H1 (cell line): Measurements from ENCODE around the gene TMEM220. TPM values are rescaled to one million over a fixed set of nuclear protein-coding genes. Genes with fewer than 3 reads are reported as not detected.

Source experiments
- CTCF ChIA-PET: fragments of 300-600 bp; sonication (Branson Sonifier 250); formaldehyde crosslinking; loops from one replicate; lab custom pipeline; 2021; ENCODE audit not compliant: partially characterized antibody; lab: Charles Lee
- POLR2A ChIA-PET: fragments of 300-600 bp; sonication (Branson Sonifier 250); formaldehyde crosslinking; loops from one replicate; lab custom pipeline; 2021; ENCODE audit warnings: inconsistent platforms; ENCODE audit not compliant: partially characterized antibody; lab: Charles Lee
- DNase-seq, 2 experiments: peaks; one replicate each; pipeline versions ENCODE4 v3.0.0 to v3.0.0-alpha.2; 2010 to 2022; ENCODE audit warnings: low spot score in 2 of 2, low read depth in 1 of 2, mixed read lengths in 1 of 2
- FAIRE-seq: peaks from 2 replicates; lab custom pipeline; 2011; peaks lifted over from hg19 to GRCh38; lab: Jason Lieb, UNC
- H2AFZ ChIP-seq: 2 replicates; pipeline ENCODE4 v1.8.1; 2012; ENCODE audit warnings: low read length, inconsistent platforms
- H2AK5ac ChIP-seq: 2 replicates; pipeline ENCODE4 v1.6.1; 2013; ENCODE audit warnings: low read depth, low read length
- H2BK120ac ChIP-seq: replicated peaks from 2 replicates; pipeline ENCODE3; 2013; ENCODE audit warnings: low read depth, low read length, inconsistent platforms
- H2BK12ac ChIP-seq: 2 replicates; pipeline ENCODE4 v1.6.1; 2013; ENCODE audit warnings: low read depth, low read length
- H2BK15ac ChIP-seq: 2 replicates; pipeline ENCODE4 v1.6.1; 2013; ENCODE audit warnings: low read length
- H2BK20ac ChIP-seq: 2 replicates; pipeline ENCODE4 v1.6.1; 2013; ENCODE audit warnings: low read length
- H2BK5ac ChIP-seq: 2 replicates; pipeline ENCODE4 v1.6.1; 2013; ENCODE audit warnings: low read depth, low read length
- H3K14ac ChIP-seq: 2 replicates; pipeline ENCODE4 v1.6.1; 2013; ENCODE audit warnings: inconsistent platforms; ENCODE audit not compliant: insufficient read length
- H3K18ac ChIP-seq: 2 replicates; pipeline ENCODE4 v1.6.1; 2013; ENCODE audit warnings: low read length; ENCODE audit errors: extremely low read depth
- H3K23ac ChIP-seq: 2 replicates; pipeline ENCODE4 v1.6.1; 2013; ENCODE audit warnings: inconsistent platforms; ENCODE audit not compliant: insufficient read length
- H3K23me2 ChIP-seq: 2 replicates; pipeline ENCODE4 v1.6.1; 2013; ENCODE audit warnings: low read depth, low read length
- H3K27ac ChIP-seq: 2 replicates; pipeline ENCODE4 v1.6.1; 2011; ENCODE audit warnings: low read depth, low read length, inconsistent platforms
- H3K27me3 ChIP-seq, 4 experiments: replicated peaks in 1 of 4; 1 replicate in 1 of 4; 2 replicates in 3 of 4; pipeline versions ENCODE4 v1.6.1 to v1.8.1; 2011 to 2013; ENCODE audit warnings: low read length in 3 of 4, mild to moderate bottlenecking in 3 of 4, inconsistent platforms in 2 of 4, mixed read lengths in 2 of 4, moderate library complexity in 1 of 4; ENCODE audit not compliant: control insufficient read depth in 3 of 4, insufficient read depth in 3 of 4; ENCODE audit errors: extremely low read depth in 1 of 4
- H3K36me3 ChIP-seq, 4 experiments: 2 replicates each; pipeline versions ENCODE4 v1.6.1 to v1.8.1; 2011 to 2013; ENCODE audit warnings: mild to moderate bottlenecking in 4 of 4, low read length in 3 of 4, moderate library complexity in 2 of 4, control low read depth in 1 of 4, inconsistent platforms in 1 of 4; ENCODE audit not compliant: insufficient read depth in 4 of 4, control insufficient read depth in 2 of 4
- H3K4ac ChIP-seq: replicated peaks from 2 replicates; pipeline ENCODE3; 2013; ENCODE audit warnings: low read length, low read depth, mixed read lengths, inconsistent platforms; ENCODE audit not compliant: insufficient read length
- H3K4me1 ChIP-seq, 4 experiments: replicated peaks in 1 of 4; 1 replicate in 1 of 4; 2 replicates in 3 of 4; pipeline versions ENCODE4 v1.6.1 to v1.8.1; 2011 to 2013; ENCODE audit warnings: low read length in 3 of 4, inconsistent platforms in 2 of 4, mixed read lengths in 1 of 4; ENCODE audit not compliant: insufficient read depth in 4 of 4, control insufficient read depth in 3 of 4
- H3K4me2 ChIP-seq, 2 experiments: 2 replicates each; pipeline versions ENCODE4 v1.6.1 to v1.8.1; 2011 to 2013; ENCODE audit warnings: low read depth in 2 of 2, low read length in 2 of 2, control low read depth in 1 of 2, inconsistent platforms in 1 of 2, mild to moderate bottlenecking in 1 of 2; ENCODE audit not compliant: insufficient read depth in 1 of 2
- H3K4me3 ChIP-seq, 4 experiments: fragments of 200-600, 300-600 bp in 1 of 4; sonication (generic), shearing (Covaris generic), sonication (Bioruptor Twin) in 1 of 4; 2 replicates each; pipeline versions ENCODE4 v1.5.1 to v1.8.1; 2011 to 2016; ENCODE audit warnings: low read length in 4 of 4, low read depth in 3 of 4, control low read depth in 2 of 4, inconsistent platforms in 2 of 4, mild to moderate bottlenecking in 2 of 4, mixed read lengths in 1 of 4, moderate library complexity in 1 of 4; ENCODE audit not compliant: insufficient read depth in 2 of 4; ENCODE audit errors: extremely low read depth in 1 of 4
- H3K56ac ChIP-seq: replicated peaks from 2 replicates; pipeline ENCODE3; 2013; ENCODE audit warnings: low read depth, mild to moderate bottlenecking, mixed read lengths, low read length, inconsistent platforms; ENCODE audit not compliant: insufficient read length
- H3K79me1 ChIP-seq: 2 replicates; pipeline ENCODE4 v1.6.1; 2013; ENCODE audit warnings: low read depth, low read length, control low read depth
- H3K79me2 ChIP-seq, 2 experiments: 2 replicates each; pipeline versions ENCODE4 v1.6.1 to v1.8.1; 2012 to 2013; ENCODE audit warnings: low read length in 2 of 2, mild to moderate bottlenecking in 2 of 2, inconsistent platforms in 1 of 2; ENCODE audit not compliant: insufficient read depth in 2 of 2, control insufficient read depth in 1 of 2
- H3K9ac ChIP-seq, 4 experiments: replicated peaks in 1 of 4; 1 replicate in 1 of 4; 2 replicates in 3 of 4; pipeline versions ENCODE4 v1.6.1 to v1.8.1; 2011 to 2013; ENCODE audit warnings: low read depth in 3 of 4, low read length in 3 of 4, control low read depth in 2 of 4, mild to moderate bottlenecking in 2 of 4, moderate library complexity in 2 of 4, inconsistent platforms in 1 of 4; ENCODE audit errors: extremely low read depth in 1 of 4
- H3K9me3 ChIP-seq, 2 experiments: 2 replicates each; pipeline versions ENCODE4 v1.6.1 to v1.8.1; 2012 to 2013; ENCODE audit warnings: mild to moderate bottlenecking in 2 of 2, moderate library complexity in 2 of 2, control low read depth in 1 of 2, inconsistent platforms in 1 of 2, low read depth in 1 of 2, low read length in 1 of 2, mixed read lengths in 1 of 2; ENCODE audit not compliant: insufficient read depth in 2 of 2
- H4K20me1 ChIP-seq, 2 experiments: replicated peaks in 1 of 2; 2 replicates each; pipeline versions ENCODE3 to v1.8.1; 2011 to 2013; ENCODE audit warnings: inconsistent platforms in 2 of 2, low read length in 2 of 2, mild to moderate bottlenecking in 1 of 2; ENCODE audit not compliant: insufficient read depth in 2 of 2, control insufficient read depth in 1 of 2
- H4K5ac ChIP-seq: 2 replicates; pipeline ENCODE4 v1.6.1; 2013; ENCODE audit warnings: low read length, low read depth, mixed read lengths, inconsistent platforms; ENCODE audit not compliant: insufficient read length
- H4K8ac ChIP-seq: 2 replicates; pipeline ENCODE4 v1.8.0; 2013; ENCODE audit warnings: mild to moderate bottlenecking, moderate library complexity, low read length, inconsistent platforms; ENCODE audit not compliant: insufficient read depth; ENCODE audit errors: extremely low read depth
- H4K91ac ChIP-seq: replicated peaks from 2 replicates; pipeline ENCODE3; 2013; ENCODE audit warnings: low read length, mixed read lengths, inconsistent platforms; ENCODE audit not compliant: insufficient read length
- ASH2L ChIP-seq: fragments of 200-600, 300-600 bp; sonication (generic); IDR thresholded peaks from one replicate; pipeline ENCODE4 v1.7.1; 2017; ENCODE audit warnings: low read length
- CBX5 ChIP-seq: fragments of 300-800, 300-1000 bp; sonication (generic); IDR thresholded peaks from 2 replicates; pipeline ENCODE4 v1.7.1; 2016; ENCODE audit warnings: antibody characterized with exemption, low read length, low read depth
- CTBP2 ChIP-seq: IDR thresholded peaks from 2 replicates; pipeline ENCODE4 v1.7.0; 2011; ENCODE audit warnings: borderline replicate concordance, mild to moderate bottlenecking, moderate library complexity, mixed read lengths, low read length; ENCODE audit not compliant: insufficient read depth, insufficient read length
- E2F6 ChIP-seq: IDR thresholded peaks from 2 replicates; pipeline ENCODE4 v1.6.1; 2012; ENCODE audit warnings: inconsistent platforms
- TAF7 ChIP-seq: optimal IDR thresholded peaks from 2 replicates; pipeline ENCODE3; 2011; ENCODE audit warnings: low read depth, mild to moderate bottlenecking, inconsistent platforms, low read length, moderate library complexity, borderline replicate concordance
- WGBS, 2 experiments: shearing (Covaris generic) in 1 of 2; methylation state at CpG; one replicate each; pipeline versions ENCODE4 v1.1.6 to v1.1.7; 2013 to 2015; ENCODE audit warnings: low lambda C conversion rate in 2 of 2, mixed read lengths in 2 of 2, inconsistent platforms in 1 of 2, low coverage in 1 of 2, missing lambda C conversion rate in 1 of 2; ENCODE audit not compliant: insufficient replicate concordance in 2 of 2, insufficient coverage in 1 of 2, insufficient read length in 1 of 2; ENCODE audit errors: extremely low coverage in 1 of 2, missing lambda C conversion rate in 1 of 2; 5-methylcytosine and 5-hydroxymethylcytosine counted together
- polyA plus RNA-seq, 7 experiments: library from polyadenylated mRNA; depleted of rRNA in 3 of 7; stranded (reverse) in 5 of 7; unstranded in 2 of 7; fragments of >200 nt in 5 of 7; fragments of 200-250 nt in 2 of 7; gene quantifications; 1 replicate in 5 of 7; 2 replicates in 1 of 7; 4 replicates in 1 of 7; pipeline versions ENCODE4 v1.2.1 to v1.2.3, GENCODE V29; 2011 to 2013; ENCODE audit warnings: missing spikeins in 2 of 7, mixed read lengths in 2 of 7
- total RNA-seq: library from RNA; stranded (reverse); fragmentation: NEBNext Ultra II Directional; extraction: Animal tissue kit (Norgen Biotek cat#: 25700); gene quantifications from 2 replicates; pipeline ENCODE4 v1.2.1, GENCODE V29; 2021

Gene TMEM220
- total and polyA plus RNA-seq, 2 of the 8 experiments (the other 6 are each of a cell fraction or from before 2014, with no cell fraction given), result 3.8 to 4.1 TPM

DNA sequence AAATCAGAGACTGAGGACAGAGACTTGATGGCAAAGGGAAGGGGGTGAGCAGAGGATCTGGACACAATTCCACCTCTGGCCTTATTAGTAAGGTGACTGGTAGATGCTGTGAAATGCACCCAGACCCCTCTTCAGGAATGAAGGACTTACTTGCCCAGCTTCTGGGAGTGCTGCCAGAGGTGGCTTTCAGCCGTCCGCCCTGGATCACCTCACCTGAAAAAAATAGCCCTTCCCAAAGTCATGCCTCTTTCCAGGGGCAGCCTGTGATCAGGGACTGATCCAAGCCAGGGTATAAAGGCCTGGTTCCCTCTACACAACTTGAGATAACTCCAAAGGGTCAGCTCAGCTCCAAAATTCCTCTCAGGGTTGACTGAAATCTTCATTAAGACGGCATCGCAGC is 20.4 kb upstream of the TMEM220 start:
- no peak for FAIRE-seq
- H4K20me1 ChIP-seq, result no peaks in the 10 kb centered on the region
- no peak for TF ChIP-seq ASH2L
- no peak for TF ChIP-seq TAF7
- no peak for TF ChIP-seq CTBP2
- no peak for TF ChIP-seq CBX5
- TF ChIP-seq E2F6, result no peak

More for the DNA sequence above, 20.4 kb upstream of the TMEM220 start:
- H2BK120ac ChIP-seq, result no peak overlapping the region
- DNase-seq, result no peak
- H3K79me2 ChIP-seq, result no peaks in the 10 kb centered on the region
- POLR2A ChIA-PET, result no interaction called here
- H3K27me3 ChIP-seq, result no peaks in the 10 kb centered on the region
- H3K56ac ChIP-seq, result no peak overlapping the region
- H3K9ac ChIP-seq, result no peak overlapping the region
- no peak overlapping the region for H3K27ac ChIP-seq
- H3K14ac ChIP-seq, result no peak overlapping the region
- H2BK5ac ChIP-seq, result no peak overlapping the region
- no peak overlapping the region for H3K4ac ChIP-seq
- H2AK5ac ChIP-seq, result no peak overlapping the region
- H3K23me2 ChIP-seq, result 0 out of 2 replicates have a peak, but pooled peaks cover 3% of the 10 kb centered on the region
- no peak overlapping the region for H3K23ac ChIP-seq
- H4K91ac ChIP-seq, result no peak overlapping the region
- no peak overlapping the region for H4K5ac ChIP-seq
- 91% methylated on average over 4 of the region's 4 CpGs; no CpG with 5 or more reads in 1 of the 2 experiments for whole genome bisulfite sequencing, 2 experiments
- no peak overlapping the region for H2BK20ac ChIP-seq
- no peak overlapping the region for H4K8ac ChIP-seq
- H3K4me2 ChIP-seq, result no peak overlapping the region
- CTCF ChIA-PET, result interaction anchor here (0.7 to 2.0 kb wide), 2 partner anchors 13 to 94 kb away, joined by 4 to 18 read pairs; no protein-coding TSS in a partner anchor
- H3K4me3 ChIP-seq, result no peak overlapping the region
- H3K9me3 ChIP-seq, result no peaks in the 10 kb centered on the region
- H2AFZ ChIP-seq, result no peak overlapping the region
- no peak overlapping the region for H3K18ac ChIP-seq
- H3K4me1 ChIP-seq, result peaks cover 0 to 12% (median 5%) of the 10 kb centered on the region in 4 experiments; a peak in 4 of 7 replicates
- H3K79me1 ChIP-seq, result no peaks in the 10 kb centered on the region
- no peaks in the 10 kb centered on the region for H3K36me3 ChIP-seq
- no peak overlapping the region for H2BK15ac ChIP-seq
- no peak overlapping the region for H2BK12ac ChIP-seq
